ENCODE data around the gene PARL.

- TF ChIP-seq, protein P1, sequence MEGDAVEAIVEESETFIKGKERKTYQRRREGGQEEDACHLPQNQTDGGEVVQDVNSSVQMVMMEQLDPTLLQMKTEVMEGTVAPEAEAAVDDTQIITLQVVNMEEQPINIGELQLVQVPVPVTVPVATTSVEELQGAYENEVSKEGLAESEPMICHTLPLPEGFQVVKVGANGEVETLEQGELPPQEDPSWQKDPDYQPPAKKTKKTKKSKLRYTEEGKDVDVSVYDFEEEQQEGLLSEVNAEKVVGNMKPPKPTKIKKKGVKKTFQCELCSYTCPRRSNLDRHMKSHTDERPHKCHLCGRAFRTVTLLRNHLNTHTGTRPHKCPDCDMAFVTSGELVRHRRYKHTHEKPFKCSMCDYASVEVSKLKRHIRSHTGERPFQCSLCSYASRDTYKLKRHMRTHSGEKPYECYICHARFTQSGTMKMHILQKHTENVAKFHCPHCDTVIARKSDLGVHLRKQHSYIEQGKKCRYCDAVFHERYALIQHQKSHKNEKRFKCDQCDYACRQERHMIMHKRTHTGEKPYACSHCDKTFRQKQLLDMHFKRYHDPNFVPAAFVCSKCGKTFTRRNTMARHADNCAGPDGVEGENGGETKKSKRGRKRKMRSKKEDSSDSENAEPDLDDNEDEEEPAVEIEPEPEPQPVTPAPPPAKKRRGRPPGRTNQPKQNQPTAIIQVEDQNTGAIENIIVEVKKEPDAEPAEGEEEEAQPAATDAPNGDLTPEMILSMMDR (IDR thresholded peaks at IDR 0.05) = no peak
- no peak for TF ChIP-seq POLR2A (IDR thresholded peaks at IDR 0.05)
Observed at GRCh38 chr3:183898028-183898431, 13.3 kb upstream of the PARL start.

Data from uterus (tissue), 2 donors.